CD4-positive, alpha-beta T cell (primary cell): ENCODE measurements around the gene AIFM1. TPM values are rescaled to one million over a fixed set of nuclear protein-coding genes. Genes with fewer than 3 reads are reported as not detected.

ENCODE experiments used
- ATAC-seq: fragments of 200-7000 bp; cut with Tn5 transposase; one replicate; pipeline ENCODE4 v1.10.0; 2022; ENCODE audit warnings: mild to moderate bottlenecking; ENCODE audit not compliant: poor library complexity
- CTCF ChIA-PET: fragments of 350-600 bp; sonication (Branson Sonifier 250); formaldehyde crosslinking; loops from one replicate; lab custom pipeline; 2021; ENCODE audit warnings: antibody characterized with exemption, inconsistent platforms; lab: Charles Lee
- POLR2A ChIA-PET: fragments of 350-600 bp; sonication (Branson Sonifier 250); formaldehyde crosslinking; loops from one replicate; lab custom pipeline; 2021; ENCODE audit warnings: antibody characterized with exemption, inconsistent platforms; lab: Charles Lee
- DNase-seq, 14 experiments: peaks; one replicate each; pipeline ENCODE4 v3.0.0-alpha.2; 2013 to 2020; ENCODE audit warnings: mixed read lengths in 2 of 14
- H3K27ac ChIP-seq, 2 donors: one replicate each; pipeline versions ENCODE4 v1.5.1 to v1.7.0; 2013; ENCODE audit warnings: low read length in 2 of 2, low read depth in 1 of 2, mild to moderate bottlenecking in 1 of 2
- H3K27me3 ChIP-seq, 2 experiments: 1 replicate in 1 of 2; 2 replicates in 1 of 2; pipeline versions ENCODE4 v1.6.1 to v1.7.0; 2013; ENCODE audit warnings: low read length in 2 of 2, control low read depth in 1 of 2, mild to moderate bottlenecking in 1 of 2, moderate library complexity in 1 of 2; ENCODE audit not compliant: insufficient read depth in 2 of 2, control insufficient read depth in 1 of 2
- H3K36me3 ChIP-seq: one replicate; pipeline ENCODE4 v1.6.1; 2013; ENCODE audit warnings: low read length, control low read depth; ENCODE audit not compliant: insufficient read depth
- H3K4me1 ChIP-seq: one replicate; pipeline ENCODE4 v1.6.1; 2013; ENCODE audit warnings: low read length, control low read depth; ENCODE audit not compliant: insufficient read depth
- H3K4me3 ChIP-seq: one replicate; pipeline ENCODE4 v1.5.1; 2013; ENCODE audit warnings: mild to moderate bottlenecking, low read length, moderate library complexity
- H3K9me3 ChIP-seq, 2 experiments: 1 replicate in 1 of 2; 2 replicates in 1 of 2; pipeline versions ENCODE4 v1.6.1 to v1.7.0; 2013; ENCODE audit warnings: low read length in 2 of 2, mild to moderate bottlenecking in 2 of 2, control low read depth in 1 of 2, moderate library complexity in 1 of 2; ENCODE audit not compliant: control insufficient read depth in 1 of 2, insufficient read depth in 1 of 2
- H3K27ac Mint-ChIP-seq: one replicate; pipeline ENCODE4 v1.8.0; 2020; ENCODE audit warnings: mixed read lengths
- H3K27me3 Mint-ChIP-seq: one replicate; pipeline ENCODE4 v1.8.0; 2021; ENCODE audit warnings: mixed read lengths
- H3K36me3 Mint-ChIP-seq: one replicate; pipeline ENCODE4 v1.8.0; 2021; ENCODE audit warnings: low read depth, mixed read lengths
- H3K4me1 Mint-ChIP-seq: one replicate; pipeline ENCODE4 v1.8.0; 2021; ENCODE audit warnings: low read depth, mixed read lengths
- H3K4me3 Mint-ChIP-seq: one replicate; pipeline ENCODE4 v1.8.0; 2020; ENCODE audit warnings: mild to moderate bottlenecking, mixed read lengths
- H3K9me3 Mint-ChIP-seq: one replicate; pipeline ENCODE4 v1.8.0; 2020; ENCODE audit warnings: mixed read lengths
- intact Hi-C, 2 experiments: fragments of 100-400 bp; cut with DNase I in 1 of 2; cut with micrococcal nuclease in 1 of 2; formaldehyde crosslinking; loops; one replicate each; pipeline versions ENCODE4 v1.15.1 to v1.9.0; 2023 to 2025; cut with DNase I, micrococcal nuclease
- total RNA-seq, 174 experiments: library from RNA in 2 of 174; stranded (reverse) in 2 of 174; gene quantifications; one replicate each; pipeline ENCODE4 v1.2.3 and lab custom pipeline; 2021 to 2026
- TF ChIP-seq, protein P1 (sequence below): fragments of 200-600 bp; IDR thresholded peaks from one replicate; pipeline ENCODE4 v1.8.0; 2022; ENCODE audit warnings: antibody characterized with exemption, mild to moderate bottlenecking

The AIFM1 gene
- total RNA-seq, 2 experiments from 2014 or later = 6.1 to 6.4 TPM

GRCh38 chrX:130179170-130179569 is 13.5 kb upstream of the AIFM1 start:
- H3K27ac Mint-ChIP-seq = peak overlapping the region; percentile 90
- Histone ChIP-seq H3K27ac (peak overlapping the region in 1 of 2 donors; percentile 41), H3K4me3 (no peak overlapping the region), H3K9me3 (no peaks in the 10 kb centered on the region), H3K36me3 (peaks cover 7% of the 10 kb centered on the region), H3K27me3 (no peaks in the 10 kb centered on the region), H3K4me1 (peaks cover 57% of the 10 kb centered on the region)
- intact Hi-C loops = no loop called here
- H3K4me1 Mint-ChIP-seq = peaks cover 54% of the 10 kb centered on the region
- CTCF ChIA-PET = no interaction called here
- POLR2A ChIA-PET = interaction anchor here (0.6 kb wide), 1 partner anchor 33 kb away, joined by 3 read pairs; no protein-coding TSS in a partner anchor
- TF ChIP-seq, protein P1, sequence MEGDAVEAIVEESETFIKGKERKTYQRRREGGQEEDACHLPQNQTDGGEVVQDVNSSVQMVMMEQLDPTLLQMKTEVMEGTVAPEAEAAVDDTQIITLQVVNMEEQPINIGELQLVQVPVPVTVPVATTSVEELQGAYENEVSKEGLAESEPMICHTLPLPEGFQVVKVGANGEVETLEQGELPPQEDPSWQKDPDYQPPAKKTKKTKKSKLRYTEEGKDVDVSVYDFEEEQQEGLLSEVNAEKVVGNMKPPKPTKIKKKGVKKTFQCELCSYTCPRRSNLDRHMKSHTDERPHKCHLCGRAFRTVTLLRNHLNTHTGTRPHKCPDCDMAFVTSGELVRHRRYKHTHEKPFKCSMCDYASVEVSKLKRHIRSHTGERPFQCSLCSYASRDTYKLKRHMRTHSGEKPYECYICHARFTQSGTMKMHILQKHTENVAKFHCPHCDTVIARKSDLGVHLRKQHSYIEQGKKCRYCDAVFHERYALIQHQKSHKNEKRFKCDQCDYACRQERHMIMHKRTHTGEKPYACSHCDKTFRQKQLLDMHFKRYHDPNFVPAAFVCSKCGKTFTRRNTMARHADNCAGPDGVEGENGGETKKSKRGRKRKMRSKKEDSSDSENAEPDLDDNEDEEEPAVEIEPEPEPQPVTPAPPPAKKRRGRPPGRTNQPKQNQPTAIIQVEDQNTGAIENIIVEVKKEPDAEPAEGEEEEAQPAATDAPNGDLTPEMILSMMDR = no peak
- H3K4me3 Mint-ChIP-seq = no peak overlapping the region
- H3K9me3 Mint-ChIP-seq = no peaks in the 10 kb centered on the region
- ATAC-seq (no peak), DNase-seq (no peak)
- H3K36me3 Mint-ChIP-seq = peaks cover 26% of the 10 kb centered on the region
- H3K27me3 Mint-ChIP-seq = no peaks in the 10 kb centered on the region

DNA sequence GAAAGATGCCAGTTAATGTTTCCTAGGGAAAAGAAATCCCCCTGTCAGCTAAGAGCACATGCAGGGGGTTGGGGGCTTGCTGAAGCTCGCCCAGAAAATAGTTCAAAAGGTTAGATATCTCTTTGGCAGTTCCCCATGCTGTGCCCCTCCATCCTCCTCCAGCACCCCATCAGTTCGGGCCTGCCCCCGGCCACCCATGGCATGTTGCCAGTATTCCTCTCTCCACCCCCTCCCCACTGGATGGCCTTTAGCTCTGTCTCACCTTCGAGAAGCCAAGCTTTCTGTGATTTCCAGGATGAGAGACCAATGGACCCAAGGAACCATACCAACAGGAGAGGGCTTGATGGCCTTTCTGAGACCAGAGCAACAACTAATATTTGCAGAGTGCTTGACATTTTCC is 11.3 kb upstream of the AIFM1 start:
- no peak for ATAC-seq
- H3K9me3 ChIP-seq = no peaks in the 10 kb centered on the region
- H3K4me3 Mint-ChIP-seq = peak overlapping the region; percentile 65
- no peaks in the 10 kb centered on the region for H3K27me3 Mint-ChIP-seq
- TF ChIP-seq, protein P1 = no peak
- peak overlapping the region in 1 of 2 donors; percentile 7 for H3K27ac ChIP-seq
- intact Hi-C loops = no loop called here
- DNase-seq = no peak
- peaks cover 34% of the 10 kb centered on the region for H3K36me3 Mint-ChIP-seq
- H3K4me1 ChIP-seq = peaks cover 48% of the 10 kb centered on the region
- POLR2A ChIA-PET = interaction anchor here (1.5 kb wide), 1 partner anchor 95 kb away, joined by 5 read pairs; no protein-coding TSS in a partner anchor
- peaks cover 58% of the 10 kb centered on the region for H3K4me1 Mint-ChIP-seq
- no peaks in the 10 kb centered on the region for H3K27me3 ChIP-seq
- H3K9me3 Mint-ChIP-seq = no peaks in the 10 kb centered on the region
- H3K27ac Mint-ChIP-seq = peak overlapping the region; percentile 82
- H3K36me3 ChIP-seq = peaks cover 7% of the 10 kb centered on the region
- no peak overlapping the region for H3K4me3 ChIP-seq
- CTCF ChIA-PET = no interaction called here

- no peaks in the 10 kb centered on the region for H3K27me3 ChIP-seq
- POLR2A ChIA-PET = interaction anchor here (1.5 kb wide), 1 partner anchor 95 kb away, joined by 5 read pairs; no protein-coding TSS in a partner anchor
- DNase-seq = no peak
- H3K9me3 ChIP-seq = no peaks in the 10 kb centered on the region
- TF ChIP-seq, protein P1 = no peak
- peak overlapping the region; percentile 81 for H3K27ac Mint-ChIP-seq
- CTCF ChIA-PET = no interaction called here
- peaks cover 48% of the 10 kb centered on the region for H3K4me1 ChIP-seq
- H3K36me3 Mint-ChIP-seq = peaks cover 37% of the 10 kb centered on the region
- peaks cover 7% of the 10 kb centered on the region for H3K36me3 ChIP-seq
- intact Hi-C loops = no loop called here
- H3K4me3 ChIP-seq = no peak overlapping the region
- peaks cover 58% of the 10 kb centered on the region for H3K4me1 Mint-ChIP-seq
- H3K27me3 Mint-ChIP-seq = no peaks in the 10 kb centered on the region
- H3K4me3 Mint-ChIP-seq = peak overlapping the region; percentile 65
- H3K9me3 Mint-ChIP-seq = no peaks in the 10 kb centered on the region
- no peak for ATAC-seq
- peak overlapping the region in 1 of 2 donors; percentile 29 for H3K27ac ChIP-seq
Measured at GRCh38 chrX:130176354-130176776, 10.7 kb upstream of the AIFM1 start.
